ENCODE data around the gene TMEM125. TPM values are rescaled to one million over a fixed set of nuclear protein-coding genes. Genes with fewer than 3 reads are reported as not detected.

Gene TMEM125
- total RNA-seq, 1 donor from 2014 or later, result 0.52 TPM

- peaks cover 0 to 11% (median 6%) of the 10 kb centered on the region in 3 donors for H3K4me1 ChIP-seq (ENCODE audit: control insufficient read depth in 3 of 3, insufficient read depth in 3 of 3, low read length in 3 of 3)
- H3K9ac ChIP-seq (ENCODE audit: low read depth in 1 of 3, low read length in 3 of 3), result no peak overlapping the region
- H3K27me3 ChIP-seq (ENCODE audit: control insufficient read depth in 3 of 3, insufficient read depth in 3 of 3, low read length in 3 of 3), result no peaks in the 10 kb centered on the region
- H3K4me3 ChIP-seq (ENCODE audit: low read length in 3 of 3), result no peak overlapping the region
- H3K27ac ChIP-seq (ENCODE audit: low read depth, low read length), result no peak overlapping the region
- H3K9me3 ChIP-seq (ENCODE audit: control insufficient read depth in 3 of 3, low read length in 3 of 3), result no peaks in the 10 kb centered on the region
- peaks cover 0 to 4% (median 2%) of the 10 kb centered on the region in 3 donors for H3K36me3 ChIP-seq (ENCODE audit: control insufficient read depth in 3 of 3, insufficient read depth in 3 of 3, low read length in 3 of 3)
Measured at GRCh38 chr1:43308635-43309404, 39.0 kb downstream of the TMEM125 start.

DNA sequence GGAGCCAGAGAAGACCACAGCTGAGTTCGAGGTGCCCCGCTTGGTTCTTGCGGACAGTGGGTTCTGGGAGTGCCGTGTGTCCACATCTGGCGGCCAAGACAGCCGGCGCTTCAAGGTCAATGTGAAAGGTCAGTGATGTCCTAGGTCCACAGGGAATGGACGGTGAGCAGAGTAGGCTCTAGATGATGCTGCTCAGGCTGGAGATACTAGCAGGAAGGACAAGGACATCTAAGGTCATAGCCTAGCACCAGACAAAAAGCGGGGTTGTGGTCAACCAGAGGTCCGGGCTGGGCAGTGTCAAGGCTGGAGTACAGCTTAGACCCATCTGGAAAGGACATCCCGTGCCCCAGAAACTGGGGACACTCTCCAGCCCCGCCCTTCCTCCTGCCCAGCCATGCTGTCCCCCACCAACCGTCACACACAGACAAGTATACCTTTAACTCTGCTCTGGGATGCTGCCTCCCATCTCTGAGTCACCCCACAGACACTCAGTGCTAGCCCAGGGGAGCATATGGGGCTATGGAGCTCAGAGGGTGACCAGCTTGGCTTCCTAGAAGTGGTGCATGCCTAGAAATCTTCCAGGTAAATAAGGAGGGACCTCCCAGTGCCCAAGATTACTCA is 39.7 kb downstream of the TMEM125 start:
- H3K27me3 ChIP-seq (ENCODE audit: control insufficient read depth in 3 of 3, insufficient read depth in 3 of 3, low read length in 3 of 3), result no peaks in the 10 kb centered on the region
- no peak overlapping the region for H3K4me3 ChIP-seq (ENCODE audit: low read length in 3 of 3)
- no peak overlapping the region for H3K27ac ChIP-seq (ENCODE audit: low read depth, low read length)
- peaks cover 0 to 4% (median 2%) of the 10 kb centered on the region in 3 donors for H3K36me3 ChIP-seq (ENCODE audit: control insufficient read depth in 3 of 3, insufficient read depth in 3 of 3, low read length in 3 of 3)
- H3K4me1 ChIP-seq (ENCODE audit: control insufficient read depth in 3 of 3, insufficient read depth in 3 of 3, low read length in 3 of 3), result peaks cover 0 to 6% (median 4%) of the 10 kb centered on the region in 3 donors
- no peaks in the 10 kb centered on the region for H3K9me3 ChIP-seq (ENCODE audit: control insufficient read depth in 3 of 3, low read length in 3 of 3)
- H3K9ac ChIP-seq (ENCODE audit: low read depth in 1 of 3, low read length in 3 of 3), result no peak overlapping the region

- Histone ChIP-seq H3K4me1 (ENCODE audit: control insufficient read depth in 3 of 3, insufficient read depth in 3 of 3, low read length in 3 of 3) (no peaks in the 10 kb centered on the region), H3K27me3 (ENCODE audit: control insufficient read depth in 3 of 3, insufficient read depth in 3 of 3, low read length in 3 of 3) (no peaks in the 10 kb centered on the region), H3K4me3 (ENCODE audit: low read length in 3 of 3) (no peak overlapping the region), H3K27ac (ENCODE audit: low read depth, low read length) (no peak overlapping the region), H3K9ac (ENCODE audit: low read depth in 1 of 3, low read length in 3 of 3) (no peak overlapping the region), H3K9me3 (ENCODE audit: control insufficient read depth in 3 of 3, low read length in 3 of 3) (no peaks in the 10 kb centered on the region), H3K36me3 (ENCODE audit: control insufficient read depth in 3 of 3, insufficient read depth in 3 of 3, low read length in 3 of 3) (peaks cover 0 to 2% (median 0%) of the 10 kb centered on the region in 3 donors)
Measured at GRCh38 chr1:43311521-43311920, 41.7 kb downstream of the TMEM125 start.

- Histone ChIP-seq H3K4me3 (ENCODE audit: low read length in 3 of 3) (no peak overlapping the region), H3K27ac (ENCODE audit: low read depth, low read length) (no peak overlapping the region), H3K9me3 (ENCODE audit: control insufficient read depth in 3 of 3, low read length in 3 of 3) (no peaks in the 10 kb centered on the region), H3K9ac (ENCODE audit: low read depth in 1 of 3, low read length in 3 of 3) (no peak overlapping the region), H3K4me1 (ENCODE audit: control insufficient read depth in 3 of 3, insufficient read depth in 3 of 3, low read length in 3 of 3) (no peaks in the 10 kb centered on the region), H3K27me3 (ENCODE audit: control insufficient read depth in 3 of 3, insufficient read depth in 3 of 3, low read length in 3 of 3) (no peaks in the 10 kb centered on the region), H3K36me3 (ENCODE audit: control insufficient read depth in 3 of 3, insufficient read depth in 3 of 3, low read length in 3 of 3) (no peaks in the 10 kb centered on the region)
Measured at GRCh38 chr1:43312212-43312623, 42.4 kb downstream of the TMEM125 start.

- Histone ChIP-seq H3K4me3 (ENCODE audit: low read length in 3 of 3) (no peak overlapping the region), H3K9ac (ENCODE audit: low read depth in 1 of 3, low read length in 3 of 3) (no peak overlapping the region), H3K9me3 (ENCODE audit: control insufficient read depth in 3 of 3, low read length in 3 of 3) (no peaks in the 10 kb centered on the region), H3K27me3 (ENCODE audit: control insufficient read depth in 3 of 3, insufficient read depth in 3 of 3, low read length in 3 of 3) (no peaks in the 10 kb centered on the region), H3K4me1 (ENCODE audit: control insufficient read depth in 3 of 3, insufficient read depth in 3 of 3, low read length in 3 of 3) (no peaks in the 10 kb centered on the region), H3K27ac (ENCODE audit: low read depth, low read length) (no peak overlapping the region), H3K36me3 (ENCODE audit: control insufficient read depth in 3 of 3, insufficient read depth in 3 of 3, low read length in 3 of 3) (no peaks in the 10 kb centered on the region)
Measured at GRCh38 chr1:43312663-43313515, 43.1 kb downstream of the TMEM125 start.

- H3K27me3 ChIP-seq (ENCODE audit: control insufficient read depth in 3 of 3, insufficient read depth in 3 of 3, low read length in 3 of 3), result no peaks in the 10 kb centered on the region
- no peak overlapping the region for H3K9ac ChIP-seq (ENCODE audit: low read depth in 1 of 3, low read length in 3 of 3)
- no peak overlapping the region for H3K27ac ChIP-seq (ENCODE audit: low read depth, low read length)
- peaks cover 0 to under 1% (median 0%) of the 10 kb centered on the region in 3 donors for H3K36me3 ChIP-seq (ENCODE audit: control insufficient read depth in 3 of 3, insufficient read depth in 3 of 3, low read length in 3 of 3)
- H3K4me3 ChIP-seq (ENCODE audit: low read length in 3 of 3), result no peak overlapping the region
- no peaks in the 10 kb centered on the region for H3K4me1 ChIP-seq (ENCODE audit: control insufficient read depth in 3 of 3, insufficient read depth in 3 of 3, low read length in 3 of 3)
- H3K9me3 ChIP-seq (ENCODE audit: control insufficient read depth in 3 of 3, low read length in 3 of 3), result no peaks in the 10 kb centered on the region
Measured at GRCh38 chr1:43313771-43314170, 44.0 kb downstream of the TMEM125 start.

DNA sequence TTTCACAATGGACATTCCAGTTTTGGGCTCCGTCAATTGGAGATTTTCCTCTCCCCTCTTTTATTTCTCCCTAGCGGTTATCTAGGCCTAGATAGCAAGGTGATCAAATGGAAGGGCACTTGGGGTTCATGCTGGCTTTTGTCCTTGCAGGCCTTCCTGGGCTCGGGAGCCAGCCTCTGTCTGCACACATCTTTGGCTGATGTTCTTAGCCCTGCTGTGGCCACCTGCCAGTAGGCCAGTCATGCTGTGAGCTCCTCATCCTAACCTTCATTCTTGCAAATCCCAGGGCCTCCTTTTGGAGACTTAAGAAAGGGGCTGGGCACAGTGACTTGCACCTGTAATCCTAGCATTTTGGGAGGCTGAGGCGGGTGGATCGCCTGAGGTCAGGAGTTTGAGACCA is 44.5 kb downstream of the TMEM125 start:
- Histone ChIP-seq H3K27ac (ENCODE audit: low read depth, low read length) (no peak overlapping the region), H3K9me3 (ENCODE audit: control insufficient read depth in 3 of 3, low read length in 3 of 3) (no peaks in the 10 kb centered on the region), H3K9ac (ENCODE audit: low read depth in 1 of 3, low read length in 3 of 3) (no peak overlapping the region), H3K27me3 (ENCODE audit: control insufficient read depth in 3 of 3, insufficient read depth in 3 of 3, low read length in 3 of 3) (no peaks in the 10 kb centered on the region), H3K4me1 (ENCODE audit: control insufficient read depth in 3 of 3, insufficient read depth in 3 of 3, low read length in 3 of 3) (no peaks in the 10 kb centered on the region), H3K36me3 (ENCODE audit: control insufficient read depth in 3 of 3, insufficient read depth in 3 of 3, low read length in 3 of 3) (peaks cover 0 to 3% (median 0%) of the 10 kb centered on the region in 3 donors), H3K4me3 (ENCODE audit: low read length in 3 of 3) (no peak overlapping the region)

DNA sequence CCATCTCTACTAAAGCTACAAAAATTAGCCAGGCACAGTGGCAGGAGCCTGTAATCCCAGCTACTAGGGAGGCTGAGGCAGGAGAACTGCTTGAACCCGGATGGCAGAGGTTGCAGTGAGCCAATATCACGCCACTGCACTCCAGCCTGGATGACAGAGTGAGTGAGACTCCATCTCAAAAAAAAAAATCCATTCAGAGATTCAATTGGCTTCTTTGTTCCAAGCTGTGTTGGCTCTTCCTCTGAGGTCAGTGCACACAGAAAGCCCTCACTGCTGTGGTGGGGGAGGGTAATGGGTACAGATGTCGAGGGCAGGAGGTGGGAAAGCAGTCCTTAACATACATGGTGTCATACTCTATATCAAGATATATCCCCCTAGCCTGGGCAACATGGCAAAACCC is 45.7 kb downstream of the TMEM125 start:
- peaks cover 0 to 7% (median 0%) of the 10 kb centered on the region in 3 donors for H3K36me3 ChIP-seq (ENCODE audit: control insufficient read depth in 3 of 3, insufficient read depth in 3 of 3, low read length in 3 of 3)
- no peak overlapping the region for H3K4me3 ChIP-seq (ENCODE audit: low read length in 3 of 3)
- H3K9me3 ChIP-seq (ENCODE audit: control insufficient read depth in 3 of 3, low read length in 3 of 3), result no peaks in the 10 kb centered on the region
- H3K4me1 ChIP-seq (ENCODE audit: control insufficient read depth in 3 of 3, insufficient read depth in 3 of 3, low read length in 3 of 3), result no peaks in the 10 kb centered on the region
- no peak overlapping the region for H3K9ac ChIP-seq (ENCODE audit: low read depth in 1 of 3, low read length in 3 of 3)
- no peaks in the 10 kb centered on the region for H3K27me3 ChIP-seq (ENCODE audit: control insufficient read depth in 3 of 3, insufficient read depth in 3 of 3, low read length in 3 of 3)
- H3K27ac ChIP-seq (ENCODE audit: low read depth, low read length), result no peak overlapping the region

GRCh38 chr1:43315963-43316737 is 46.4 kb downstream of the TMEM125 start:
- no peaks in the 10 kb centered on the region for H3K27me3 ChIP-seq (ENCODE audit: control insufficient read depth in 3 of 3, insufficient read depth in 3 of 3, low read length in 3 of 3)
- H3K9me3 ChIP-seq (ENCODE audit: control insufficient read depth in 3 of 3, low read length in 3 of 3), result no peaks in the 10 kb centered on the region
- no peak overlapping the region for H3K9ac ChIP-seq (ENCODE audit: low read depth in 1 of 3, low read length in 3 of 3)
- H3K36me3 ChIP-seq (ENCODE audit: control insufficient read depth in 3 of 3, insufficient read depth in 3 of 3, low read length in 3 of 3), result peaks cover 0 to 7% (median 0%) of the 10 kb centered on the region in 3 donors
- H3K27ac ChIP-seq (ENCODE audit: low read depth, low read length), result no peak overlapping the region
- no peaks in the 10 kb centered on the region for H3K4me1 ChIP-seq (ENCODE audit: control insufficient read depth in 3 of 3, insufficient read depth in 3 of 3, low read length in 3 of 3)
- H3K4me3 ChIP-seq (ENCODE audit: low read length in 3 of 3), result no peak overlapping the region

All from skeletal muscle tissue (tissue), 4 donors.